Smooth muscle cell (in vitro differentiated cells): Measurements from ENCODE around the gene THSD7A. TPM values are rescaled to one million over a fixed set of nuclear protein-coding genes. Genes with fewer than 3 reads are reported as not detected.

ENCODE experiments used
- DNase-seq: peaks from one replicate; lab custom pipeline; 2025; ENCODE audit not compliant: unreplicated experiment; lab: John Stamatoyannopoulos, UW
- H2AFZ ChIP-seq: fragments of 200-600 bp; sonication (generic); 2 replicates; pipeline ENCODE4 v1.6.0; 2016; ENCODE audit warnings: antibody characterized with exemption, low read depth, mild to moderate bottlenecking
- H3F3A ChIP-seq: fragments of 200-600 bp; sonication (generic); 2 replicates; pipeline ENCODE4 v1.6.0; 2017; ENCODE audit warnings: antibody characterized with exemption, low read depth
- H3K27ac ChIP-seq: fragments of 200-600 bp; sonication (generic); 2 replicates; pipeline ENCODE4 v1.5.1; 2016; ENCODE audit warnings: low read depth, mild to moderate bottlenecking
- H3K27me3 ChIP-seq: fragments of 200-600 bp; sonication (generic); 2 replicates; pipeline ENCODE4 v1.6.1; 2016; ENCODE audit warnings: low read depth, mild to moderate bottlenecking
- H3K36me3 ChIP-seq: fragments of 200-600 bp; sonication (generic); 2 replicates; pipeline ENCODE4 v1.5.1; 2016; ENCODE audit warnings: low read depth
- H3K4me1 ChIP-seq: fragments of 200-600 bp; sonication (generic); 2 replicates; pipeline ENCODE4 v1.5.1; 2016; ENCODE audit warnings: low read depth
- H3K4me2 ChIP-seq: fragments of 200-600 bp; sonication (generic); 2 replicates; pipeline ENCODE4 v1.6.0; 2016; ENCODE audit warnings: mild to moderate bottlenecking
- H3K4me3 ChIP-seq: fragments of 200-600 bp; sonication (generic); 2 replicates; pipeline ENCODE4 v1.5.1; 2016; ENCODE audit warnings: mild to moderate bottlenecking
- H3K79me2 ChIP-seq: fragments of 200-600 bp; sonication (generic); 2 replicates; pipeline ENCODE4 v1.6.0; 2016; ENCODE audit warnings: low read depth, mild to moderate bottlenecking
- H3K9ac ChIP-seq: fragments of 200-600 bp; sonication (generic); 2 replicates; pipeline ENCODE4 v1.6.0; 2016; ENCODE audit warnings: low read depth
- H3K9me3 ChIP-seq: fragments of 200-600 bp; sonication (generic); replicated peaks from 2 replicates; pipeline ENCODE4 v1.5.1; 2016; ENCODE audit warnings: low read depth
- H4K20me1 ChIP-seq: fragments of 200-600 bp; sonication (generic); 2 replicates; pipeline ENCODE4 v1.6.0; 2016; ENCODE audit warnings: low read depth
- WGBS: methylation state at CpG from one replicate; pipeline ENCODE4 v1.1.7; 2016; ENCODE audit warnings: low lambda C conversion rate; 5-methylcytosine and 5-hydroxymethylcytosine counted together
- polyA plus RNA-seq: library from polyadenylated mRNA; unstranded; fragments of >200 nt; fragmentation: Nextera tagmentation; extraction: Ambion mirVana; gene quantifications from 2 replicates; pipeline ENCODE4 v1.2.1, GENCODE V29; 2016
- total RNA-seq: library from RNA; depleted of rRNA; stranded (reverse); fragments of >200 nt; gene quantifications from 2 replicates; pipeline ENCODE4 v1.2.3, GENCODE V29; 2014
- TF ChIP-seq, protein P1 (sequence below): fragments of 200-600 bp; sonication (generic); IDR thresholded peaks from 2 replicates; pipeline ENCODE4 v1.5.1; 2017; ENCODE audit warnings: borderline replicate concordance, mild to moderate bottlenecking, antibody characterized with exemption; ENCODE audit not compliant: insufficient read depth, poor library complexity, severe bottlenecking

THSD7A gene
- total and polyA plus RNA-seq, 2 experiments from 2014 or later = 1.7 to 2.7 TPM

DNA sequence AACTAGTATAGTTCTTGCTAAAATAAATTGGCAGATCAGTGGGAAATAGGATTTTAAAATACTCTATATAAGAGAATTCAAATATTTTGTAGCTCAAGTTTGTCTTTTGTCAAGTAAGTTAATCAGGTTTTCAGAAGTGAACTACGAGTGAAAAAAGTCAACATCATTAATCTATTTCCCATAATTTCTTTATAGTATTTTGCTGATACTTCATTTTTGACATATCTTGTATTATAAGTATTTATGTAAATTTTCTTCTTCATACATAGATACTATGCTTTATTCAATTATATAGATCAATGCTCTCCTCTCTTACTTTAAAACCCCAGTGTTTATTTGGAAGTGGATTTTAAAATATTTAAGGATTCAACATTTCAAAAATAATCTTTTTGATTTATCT is 360.7 kb downstream of the THSD7A start:
- no peaks in the 10 kb centered on the region for H3K27me3 ChIP-seq
- no peak overlapping the region for H3K27ac ChIP-seq
- no peaks in the 10 kb centered on the region for H3F3A ChIP-seq
- H4K20me1 ChIP-seq = no peaks in the 10 kb centered on the region
- TF ChIP-seq, protein P1, sequence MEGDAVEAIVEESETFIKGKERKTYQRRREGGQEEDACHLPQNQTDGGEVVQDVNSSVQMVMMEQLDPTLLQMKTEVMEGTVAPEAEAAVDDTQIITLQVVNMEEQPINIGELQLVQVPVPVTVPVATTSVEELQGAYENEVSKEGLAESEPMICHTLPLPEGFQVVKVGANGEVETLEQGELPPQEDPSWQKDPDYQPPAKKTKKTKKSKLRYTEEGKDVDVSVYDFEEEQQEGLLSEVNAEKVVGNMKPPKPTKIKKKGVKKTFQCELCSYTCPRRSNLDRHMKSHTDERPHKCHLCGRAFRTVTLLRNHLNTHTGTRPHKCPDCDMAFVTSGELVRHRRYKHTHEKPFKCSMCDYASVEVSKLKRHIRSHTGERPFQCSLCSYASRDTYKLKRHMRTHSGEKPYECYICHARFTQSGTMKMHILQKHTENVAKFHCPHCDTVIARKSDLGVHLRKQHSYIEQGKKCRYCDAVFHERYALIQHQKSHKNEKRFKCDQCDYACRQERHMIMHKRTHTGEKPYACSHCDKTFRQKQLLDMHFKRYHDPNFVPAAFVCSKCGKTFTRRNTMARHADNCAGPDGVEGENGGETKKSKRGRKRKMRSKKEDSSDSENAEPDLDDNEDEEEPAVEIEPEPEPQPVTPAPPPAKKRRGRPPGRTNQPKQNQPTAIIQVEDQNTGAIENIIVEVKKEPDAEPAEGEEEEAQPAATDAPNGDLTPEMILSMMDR = no peak
- no peak overlapping the region for H3K4me2 ChIP-seq
- no peak overlapping the region for H3K4me3 ChIP-seq
- no peak overlapping the region for H3K9ac ChIP-seq
- no peaks in the 10 kb centered on the region for H3K4me1 ChIP-seq
- no peaks in the 10 kb centered on the region for H3K79me2 ChIP-seq
- 88% methylated on average over 1 of the region's 1 CpG for WGBS
- H2AFZ ChIP-seq = no peak overlapping the region
- DNase-seq = no peak
- no peaks in the 10 kb centered on the region for H3K36me3 ChIP-seq
- no peaks in the 10 kb centered on the region for H3K9me3 ChIP-seq

DNA sequence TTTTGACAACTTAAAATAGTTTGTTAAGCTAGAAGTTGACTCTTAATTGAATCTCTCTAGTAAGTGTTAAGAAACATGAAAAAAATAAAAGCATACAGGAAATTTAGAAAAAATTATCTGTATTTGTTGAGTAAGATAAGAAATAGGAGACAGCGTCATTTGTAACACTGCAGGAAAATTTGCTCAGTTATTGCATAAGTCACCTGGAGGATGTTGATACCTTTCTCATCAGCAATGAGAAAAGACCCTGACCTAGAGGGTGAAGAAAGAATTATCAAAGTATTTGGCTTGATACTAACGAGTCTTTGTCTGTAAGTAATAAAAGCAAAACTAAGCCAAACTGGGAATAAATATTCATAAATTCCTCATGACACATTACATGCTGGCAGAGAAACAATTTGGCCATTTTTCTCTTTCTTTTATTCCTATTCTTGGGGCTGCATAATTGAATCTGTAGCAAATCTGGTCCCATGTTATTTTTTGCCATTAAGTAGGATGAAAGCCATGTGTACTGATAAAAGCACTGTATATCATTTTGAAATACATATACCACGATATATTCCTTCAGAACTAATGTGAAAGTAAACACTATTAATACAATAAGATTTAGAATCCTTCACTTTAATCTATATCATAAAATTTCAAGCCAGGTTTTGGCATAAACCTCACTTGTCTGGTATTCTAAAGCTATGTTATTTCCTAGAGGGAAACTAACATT is 362.8 kb downstream of the THSD7A start:
- no peaks in the 10 kb centered on the region for H3K36me3 ChIP-seq
- H3F3A ChIP-seq = no peaks in the 10 kb centered on the region
- no peak overlapping the region for H3K4me2 ChIP-seq
- no peaks in the 10 kb centered on the region for H3K9me3 ChIP-seq
- H3K4me1 ChIP-seq = peaks cover 4% of the 10 kb centered on the region
- H4K20me1 ChIP-seq = no peaks in the 10 kb centered on the region
- H3K4me3 ChIP-seq = no peak overlapping the region
- no peak overlapping the region for H3K27ac ChIP-seq
- WGBS = 92% methylated on average over 3 of the region's 3 CpGs
- H2AFZ ChIP-seq = no peak overlapping the region
- H3K27me3 ChIP-seq = no peaks in the 10 kb centered on the region
- no peaks in the 10 kb centered on the region for H3K79me2 ChIP-seq
- no peak for DNase-seq
- H3K9ac ChIP-seq = no peak overlapping the region
- TF ChIP-seq, protein P1 = no peak

DNA sequence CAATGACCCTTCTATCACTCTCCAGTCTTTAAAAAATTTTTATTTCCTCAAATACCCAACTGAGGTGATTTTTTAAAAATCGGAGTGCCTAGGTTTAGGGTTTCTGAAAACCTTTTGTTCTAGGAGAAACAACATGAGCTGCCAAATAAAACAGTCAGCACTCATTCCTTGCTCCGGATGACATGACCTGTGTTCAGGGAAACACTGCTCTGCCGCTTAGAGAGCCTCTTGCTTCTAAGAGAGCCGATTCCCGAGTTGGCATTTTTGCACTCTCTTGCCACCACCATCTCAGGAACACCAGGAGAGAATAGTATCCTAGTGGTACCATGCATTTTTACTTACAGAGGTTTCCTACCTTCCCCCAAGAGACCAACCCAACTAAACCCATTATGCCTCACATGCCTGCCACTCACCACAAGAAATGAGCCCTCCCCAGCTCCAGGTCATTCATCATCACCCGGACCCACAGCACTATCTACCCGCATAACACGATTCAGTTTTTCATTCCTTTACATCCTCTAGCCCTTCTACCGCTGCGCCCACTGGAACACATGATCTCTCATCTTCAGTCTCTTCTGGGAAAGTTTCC is 365.4 kb downstream of the THSD7A start:
- Histone ChIP-seq H3K4me2 (no peak overlapping the region), H3K4me1 (peaks cover 8% of the 10 kb centered on the region), H3K4me3 (no peak overlapping the region), H3K9ac (no peak overlapping the region), H3F3A (no peaks in the 10 kb centered on the region), H3K27ac (no peak overlapping the region), H3K9me3 (no peaks in the 10 kb centered on the region), H2AFZ (no peak overlapping the region), H3K36me3 (no peaks in the 10 kb centered on the region), H3K79me2 (no peaks in the 10 kb centered on the region), H3K27me3 (no peaks in the 10 kb centered on the region), H4K20me1 (no peaks in the 10 kb centered on the region)
- TF ChIP-seq, protein P1 = no peak
- no peak for DNase-seq
- WGBS = 85% methylated on average over 10 of the region's 10 CpGs
